Type B pancreatic cell (in vitro differentiated cells): ENCODE results near the gene DLX2. TPM values are rescaled to one million over a fixed set of nuclear protein-coding genes. Genes with fewer than 3 reads are reported as not detected.

Source experiments
- DNase-seq: peaks from one replicate; pipeline ENCODE4 v3.0.0; 2021; ENCODE audit warnings: mixed read lengths; ENCODE audit not compliant: unreplicated experiment; ENCODE audit errors: extremely low spot score
- H3K27ac Mint-ChIP-seq: 2 replicates; pipeline ENCODE4 v1.8.0; 2021; ENCODE audit warnings: mild to moderate bottlenecking, mixed read lengths
- H3K27me3 Mint-ChIP-seq: 2 replicates; pipeline ENCODE4 v1.8.0; 2021; ENCODE audit warnings: mixed read lengths
- H3K36me3 Mint-ChIP-seq: 2 replicates; pipeline ENCODE4 v1.8.0; 2021; ENCODE audit warnings: mixed read lengths
- H3K4me1 Mint-ChIP-seq: one replicate; pipeline ENCODE4 v1.8.0; 2021; ENCODE audit warnings: mixed read lengths; ENCODE audit not compliant: unreplicated experiment
- H3K4me3 Mint-ChIP-seq: 2 replicates; pipeline ENCODE4 v1.8.0; 2021; ENCODE audit warnings: mild to moderate bottlenecking, mixed read lengths
- H3K9me3 Mint-ChIP-seq: 2 replicates; pipeline ENCODE4 v1.8.0; 2021; ENCODE audit warnings: mixed read lengths
- total RNA-seq: library from RNA; stranded (reverse); gene quantifications from 2 replicates; pipeline ENCODE4 v1.2.1, GENCODE V29; 2021; ENCODE audit warnings: low replicate concordance
- TF ChIP-seq, protein P1 (sequence below): fragments of 200-600 bp; sonication (generic); conservative IDR thresholded peaks from 2 replicates; pipeline ENCODE4 v1.5.0; 2021; ENCODE audit warnings: antibody characterized with exemption, mild to moderate bottlenecking

The DLX2 gene
- total RNA-seq, 1 donor from 2014 or later = 6.9 TPM

DNA sequence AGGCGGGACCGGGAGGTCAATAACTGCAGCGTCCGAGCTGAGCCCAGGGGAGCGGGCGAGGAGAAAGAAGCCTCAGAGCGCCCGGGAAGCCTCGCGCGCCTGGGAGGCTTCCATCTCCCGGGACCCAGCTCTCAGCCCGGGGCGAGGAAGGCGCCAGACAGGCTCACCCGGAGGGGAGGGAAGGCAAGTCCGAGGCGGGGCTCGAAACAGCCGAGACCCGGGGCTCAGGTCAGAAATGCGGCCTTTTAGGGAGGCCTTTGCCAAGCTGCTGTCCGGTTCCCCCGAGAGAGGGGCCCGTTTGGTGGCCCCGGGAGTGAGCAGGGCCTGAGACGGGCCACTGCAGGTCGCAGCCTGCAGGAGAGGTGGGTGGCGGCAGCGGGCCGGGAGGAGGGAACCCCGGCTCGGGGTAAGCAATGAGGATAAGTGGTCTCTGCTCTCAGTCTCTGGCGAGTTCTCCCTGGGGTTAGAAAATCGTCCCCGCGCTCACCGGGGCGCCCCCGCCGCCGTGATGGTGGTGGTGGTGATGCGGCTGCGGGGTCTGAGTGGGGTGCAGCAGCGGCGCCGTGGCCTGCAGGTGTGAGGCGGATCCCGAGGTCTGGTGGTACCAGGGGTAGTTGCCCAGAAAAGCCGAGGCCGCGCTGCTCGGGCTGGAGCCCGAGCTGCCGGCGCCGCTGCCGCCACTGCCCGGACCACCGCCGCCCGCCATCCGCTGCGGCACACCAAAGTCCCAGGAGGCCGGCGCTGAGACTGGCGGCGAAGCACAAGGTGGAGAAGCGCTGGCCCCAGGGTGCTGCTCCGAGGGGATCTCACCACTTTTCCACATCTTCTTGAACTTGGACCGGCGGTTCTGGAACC lies 2.4 kb downstream of the DLX2 start:
- peak overlapping the region; percentile 88 for H3K4me3 Mint-ChIP-seq
- peaks cover 84% of the 10 kb centered on the region for H3K27me3 Mint-ChIP-seq
- TF ChIP-seq, protein P1, sequence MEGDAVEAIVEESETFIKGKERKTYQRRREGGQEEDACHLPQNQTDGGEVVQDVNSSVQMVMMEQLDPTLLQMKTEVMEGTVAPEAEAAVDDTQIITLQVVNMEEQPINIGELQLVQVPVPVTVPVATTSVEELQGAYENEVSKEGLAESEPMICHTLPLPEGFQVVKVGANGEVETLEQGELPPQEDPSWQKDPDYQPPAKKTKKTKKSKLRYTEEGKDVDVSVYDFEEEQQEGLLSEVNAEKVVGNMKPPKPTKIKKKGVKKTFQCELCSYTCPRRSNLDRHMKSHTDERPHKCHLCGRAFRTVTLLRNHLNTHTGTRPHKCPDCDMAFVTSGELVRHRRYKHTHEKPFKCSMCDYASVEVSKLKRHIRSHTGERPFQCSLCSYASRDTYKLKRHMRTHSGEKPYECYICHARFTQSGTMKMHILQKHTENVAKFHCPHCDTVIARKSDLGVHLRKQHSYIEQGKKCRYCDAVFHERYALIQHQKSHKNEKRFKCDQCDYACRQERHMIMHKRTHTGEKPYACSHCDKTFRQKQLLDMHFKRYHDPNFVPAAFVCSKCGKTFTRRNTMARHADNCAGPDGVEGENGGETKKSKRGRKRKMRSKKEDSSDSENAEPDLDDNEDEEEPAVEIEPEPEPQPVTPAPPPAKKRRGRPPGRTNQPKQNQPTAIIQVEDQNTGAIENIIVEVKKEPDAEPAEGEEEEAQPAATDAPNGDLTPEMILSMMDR = no peak
- H3K36me3 Mint-ChIP-seq = peaks cover 5% of the 10 kb centered on the region
- H3K9me3 Mint-ChIP-seq = no peaks in the 10 kb centered on the region
- DNase-seq = peak; percentile 75
- peaks cover 23% of the 10 kb centered on the region for H3K4me1 Mint-ChIP-seq
- no peak overlapping the region for H3K27ac Mint-ChIP-seq

DNA sequence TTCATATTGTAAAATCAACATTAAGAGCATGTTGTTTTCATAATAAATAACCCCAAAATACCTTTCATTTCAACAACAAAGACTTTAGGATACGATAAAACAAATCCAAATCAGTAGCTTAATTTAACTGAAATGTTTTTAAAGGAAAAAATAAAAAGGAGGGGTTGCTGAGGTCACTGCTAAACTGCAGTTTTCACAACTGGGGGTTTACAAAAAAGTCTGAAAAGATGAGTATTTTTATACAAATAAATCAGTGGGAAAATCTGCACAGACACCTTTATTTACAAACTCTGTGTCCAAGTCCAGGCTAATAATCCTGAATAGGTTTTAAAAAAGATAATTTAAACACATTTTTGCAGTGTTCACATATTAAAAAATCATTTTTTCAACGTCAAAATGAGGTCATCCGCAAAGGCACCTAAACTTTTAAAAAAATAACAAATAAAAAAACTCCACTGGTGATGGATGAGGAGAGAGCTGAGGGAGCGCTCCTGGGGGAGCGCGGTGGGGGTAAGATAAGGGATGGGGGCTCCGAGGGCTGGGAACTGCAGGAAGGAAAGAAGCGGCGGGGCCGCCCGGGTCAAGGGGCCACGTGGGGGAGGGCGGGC lies 3.1 kb downstream of the DLX2 start:
- Mint-ChIP-seq H3K4me1 (peaks cover 23% of the 10 kb centered on the region), H3K9me3 (no peaks in the 10 kb centered on the region), H3K4me3 (peak overlapping the region; percentile 73), H3K27ac (no peak overlapping the region), H3K36me3 (peaks cover 5% of the 10 kb centered on the region), H3K27me3 (peaks cover 82% of the 10 kb centered on the region)
- TF ChIP-seq, protein P1 = no peak
- DNase-seq = no peak

DNA sequence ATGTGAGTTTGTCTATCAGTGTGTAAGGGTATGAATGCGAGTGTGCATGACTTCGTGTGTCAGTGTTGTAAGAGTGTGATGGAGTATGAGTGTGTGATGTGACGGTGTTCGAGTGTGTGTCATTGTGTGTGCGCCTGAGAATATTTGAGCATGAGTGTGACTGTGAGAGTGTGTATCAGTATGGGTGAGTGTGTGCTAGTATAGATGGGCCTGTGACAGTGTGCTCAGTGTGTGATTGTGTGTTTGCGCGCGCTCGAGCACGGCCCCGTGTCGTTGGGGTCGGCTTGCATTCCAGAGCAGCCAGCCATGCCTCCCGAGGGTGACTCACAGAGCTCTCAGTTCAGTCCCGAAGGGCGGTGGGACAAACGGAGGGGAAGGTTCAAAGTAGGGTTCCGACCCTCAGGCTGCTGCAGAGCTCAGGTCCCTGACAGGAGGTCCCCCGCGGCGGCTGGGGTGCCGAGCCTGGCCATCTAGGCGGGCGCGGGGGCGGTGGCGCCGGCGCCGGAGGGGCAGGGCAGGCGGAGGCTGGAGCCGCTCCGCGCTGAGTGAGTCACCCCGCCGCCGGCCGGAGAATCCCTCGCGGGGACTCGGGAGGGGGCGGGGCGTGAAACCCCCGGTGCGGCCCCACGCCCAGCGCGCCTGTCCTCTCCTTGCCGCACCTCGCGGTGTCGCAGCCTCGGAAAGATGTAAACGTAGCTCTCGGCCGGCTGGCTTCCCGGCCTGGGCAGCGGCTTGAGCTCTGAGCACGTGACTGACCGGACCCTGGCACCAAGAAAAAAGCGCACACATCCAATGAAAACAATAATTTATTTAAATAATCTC lies 3.8 kb downstream of the DLX2 start:
- H3K4me1 Mint-ChIP-seq = peaks cover 19% of the 10 kb centered on the region
- TF ChIP-seq, protein P1 = no peak
- no peaks in the 10 kb centered on the region for H3K9me3 Mint-ChIP-seq
- H3K27ac Mint-ChIP-seq = peak overlapping the region; percentile 74
- H3K27me3 Mint-ChIP-seq = peaks cover 79% of the 10 kb centered on the region
- peak; percentile 80 for DNase-seq
- H3K4me3 Mint-ChIP-seq = peak overlapping the region; percentile 80
- peaks cover 5% of the 10 kb centered on the region for H3K36me3 Mint-ChIP-seq

DNA sequence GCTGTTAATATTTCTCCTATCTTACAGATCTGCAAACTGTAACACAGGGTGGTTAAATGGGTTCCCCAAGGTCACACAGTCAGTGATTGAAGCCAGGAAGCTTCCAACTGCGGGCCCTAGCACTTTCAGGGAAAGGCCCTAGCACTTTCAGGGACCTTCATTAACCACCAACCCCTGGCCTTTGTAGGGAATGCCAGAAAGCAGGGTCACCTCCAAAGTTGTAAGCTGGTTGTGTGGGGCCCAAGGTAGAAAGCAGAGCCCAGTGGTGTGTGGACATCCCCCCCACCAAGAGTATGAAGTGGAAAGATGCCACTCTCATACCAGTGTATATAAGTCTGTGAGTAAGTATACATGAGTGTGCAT lies 4.4 kb downstream of the DLX2 start:
- Mint-ChIP-seq H3K27ac (peak overlapping the region; percentile 74), H3K9me3 (no peaks in the 10 kb centered on the region), H3K4me3 (peak overlapping the region; percentile 80), H3K36me3 (peaks cover 5% of the 10 kb centered on the region), H3K27me3 (peaks cover 79% of the 10 kb centered on the region), H3K4me1 (peaks cover 16% of the 10 kb centered on the region)
- no peak for DNase-seq
- TF ChIP-seq, protein P1 = no peak

DNA sequence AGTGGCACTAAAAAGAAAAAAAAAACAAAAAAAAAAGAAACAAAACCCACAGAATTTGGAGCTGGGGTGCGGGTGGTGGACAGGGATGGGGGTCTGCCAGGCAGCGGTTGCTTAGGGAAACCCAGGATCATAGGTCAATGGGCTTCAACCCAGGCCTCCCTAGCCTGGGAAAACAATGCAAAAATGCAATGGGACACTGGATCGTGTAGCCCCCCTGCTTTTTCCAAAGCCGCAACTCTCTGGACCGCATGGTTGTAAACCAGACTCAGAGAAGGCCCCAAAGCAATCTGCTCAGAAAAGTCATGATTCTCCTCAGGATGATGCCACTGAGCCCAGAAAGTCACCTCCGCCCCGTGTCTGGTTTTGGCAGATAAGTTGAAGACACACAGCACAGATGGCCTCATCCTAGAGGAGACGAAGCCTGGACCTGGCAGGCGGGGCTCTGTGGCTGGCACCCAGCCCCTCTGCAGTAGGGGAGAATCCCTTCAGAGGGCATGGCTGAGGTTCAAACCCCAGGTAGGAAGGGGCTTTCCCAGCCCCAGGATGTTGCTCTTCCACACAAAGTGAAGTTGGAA lies 5.1 kb downstream of the DLX2 start:
- Mint-ChIP-seq H3K4me1 (peaks cover 16% of the 10 kb centered on the region), H3K36me3 (peaks cover 5% of the 10 kb centered on the region), H3K27ac (peak overlapping the region; percentile 79), H3K9me3 (no peaks in the 10 kb centered on the region), H3K27me3 (peaks cover 80% of the 10 kb centered on the region), H3K4me3 (peak overlapping the region; percentile 87)
- TF ChIP-seq, protein P1 = no peak
- no peak for DNase-seq
